Neural crest cell (in vitro differentiated cells): ENCODE data around the gene BOLA2B. TPM values are rescaled to one million over a fixed set of nuclear protein-coding genes. Genes with fewer than 3 reads are reported as not detected.
"Not testable (repeated sequence)": the region's sequence is repeated elsewhere in the genome, so short reads cannot be mapped to it uniquely, and the experiment has no call there.

Experiments
- DNase-seq: peaks from one replicate; pipeline ENCODE4 v3.0.0; 2021; ENCODE audit warnings: low read depth, mixed read lengths, low spot score
- H3K27ac Mint-ChIP-seq: one replicate; pipeline ENCODE4 v1.8.0; 2021; ENCODE audit warnings: mild to moderate bottlenecking, mixed read lengths; ENCODE audit not compliant: unreplicated experiment
- H3K27me3 Mint-ChIP-seq: 2 replicates; pipeline ENCODE4 v1.8.0; 2021; ENCODE audit warnings: low read depth, mild to moderate bottlenecking, mixed read lengths
- H3K36me3 Mint-ChIP-seq: 2 replicates; pipeline ENCODE4 v1.8.0; 2021; ENCODE audit warnings: low read depth, mild to moderate bottlenecking, mixed read lengths
- H3K4me1 Mint-ChIP-seq: 2 replicates; pipeline ENCODE4 v1.8.0; 2021; ENCODE audit warnings: mixed read lengths
- H3K4me3 Mint-ChIP-seq: one replicate; pipeline ENCODE4 v1.8.0; 2021; ENCODE audit warnings: mild to moderate bottlenecking, mixed read lengths
- H3K9me3 Mint-ChIP-seq: 2 replicates; pipeline ENCODE4 v1.8.0; 2021; ENCODE audit warnings: mixed read lengths
- long read RNA-seq: library from polyadenylated mRNA; unstranded; transcript quantifications from one replicate; pipeline ENCODE4 v2.0.0, GENCODE V29; 2020
- total RNA-seq: library from RNA; stranded (reverse); gene quantifications from 2 replicates; pipeline ENCODE4 v1.2.1, GENCODE V29; 2021

BOLA2B gene
- total RNA-seq, result 103 and 118 TPM in 2 replicates
- long read RNA-seq, transcript BOLA2B-201 (3 exons, 1,012 nt), result major isoform, 7 of 7 reads
- long read RNA-seq, partial matches to known transcripts, result 0 of 7 reads
- long read RNA-seq, other reads (novel, unspliced or antisense), result 0 of 7 reads

DNA sequence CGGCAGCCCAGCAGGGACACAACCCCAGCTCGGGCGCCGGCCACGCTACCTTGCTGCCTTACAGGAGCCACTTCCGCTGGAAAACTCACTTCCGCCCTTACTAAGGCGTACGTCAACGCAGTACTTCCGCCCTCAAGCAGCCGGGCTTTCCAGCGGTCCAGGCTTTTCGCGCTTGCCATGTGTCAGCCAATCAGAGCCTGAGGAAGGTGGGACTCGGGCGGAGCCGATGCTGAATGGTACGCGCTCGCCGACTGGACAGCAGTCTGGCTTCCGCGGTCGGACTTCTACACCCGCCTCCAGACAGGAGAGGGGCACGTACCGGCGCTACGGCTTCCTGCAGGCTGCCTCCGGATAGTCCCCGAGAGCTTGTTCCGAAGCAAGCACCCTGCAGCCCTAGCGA, at the start of gene BOLA2B, which contains the start of gene SLX1A:
BOLA2B (minus strand) TSS at position 52 of the 400 bp plus-strand sequence. CDS start 71 bp downstream, outside the sequence.
SLX1A (plus strand) TSS at position 261 of the 400 bp plus-strand sequence. CDS start 210 bp downstream, outside the sequence.
- H3K9me3 Mint-ChIP-seq, H3K27ac Mint-ChIP-seq, H3K36me3 Mint-ChIP-seq, H3K27me3 Mint-ChIP-seq, DNase-seq, H3K4me3 Mint-ChIP-seq, H3K4me1 Mint-ChIP-seq: not testable (repeated sequence)

DNA sequence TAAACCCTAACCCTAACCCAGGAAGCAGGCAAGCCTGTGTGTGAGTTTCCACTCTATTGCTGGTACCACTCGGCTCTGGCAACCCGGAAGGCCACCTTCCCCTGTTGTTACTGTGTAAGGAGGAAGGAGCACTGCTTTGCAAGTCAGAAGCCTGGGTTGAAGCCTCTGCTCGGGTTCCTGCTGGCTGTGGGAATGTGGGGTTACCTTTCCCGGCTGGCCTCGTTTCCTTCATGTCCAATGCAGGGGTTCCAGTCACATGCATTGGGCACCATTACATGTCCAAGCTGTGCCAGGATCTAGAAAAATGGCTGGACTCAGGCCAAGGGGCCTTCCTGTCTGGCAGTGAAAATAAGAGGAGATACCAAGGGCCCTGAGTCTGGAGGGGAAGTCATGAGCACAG, 23.6 kb upstream of the BOLA2B start:
- DNase-seq, H3K27ac Mint-ChIP-seq, H3K4me3 Mint-ChIP-seq, H3K27me3 Mint-ChIP-seq, H3K9me3 Mint-ChIP-seq, H3K36me3 Mint-ChIP-seq, H3K4me1 Mint-ChIP-seq: not testable (repeated sequence)

GRCh38 chr16:30211414-30211813, 17.9 kb upstream of the BOLA2B start:
- not testable (repeated sequence) for H3K27me3 Mint-ChIP-seq, H3K36me3 Mint-ChIP-seq, H3K27ac Mint-ChIP-seq, H3K4me1 Mint-ChIP-seq, H3K4me3 Mint-ChIP-seq, H3K9me3 Mint-ChIP-seq, DNase-seq

GRCh38 chr16:30209032-30209431, 15.6 kb upstream of the BOLA2B start:
- not testable (repeated sequence) for H3K4me3 Mint-ChIP-seq, DNase-seq, H3K36me3 Mint-ChIP-seq, H3K9me3 Mint-ChIP-seq, H3K27me3 Mint-ChIP-seq, H3K4me1 Mint-ChIP-seq, H3K27ac Mint-ChIP-seq

GRCh38 chr16:30207063-30207704, 13.7 kb upstream of the BOLA2B start:
- DNase-seq, H3K4me1 Mint-ChIP-seq, H3K4me3 Mint-ChIP-seq, H3K27ac Mint-ChIP-seq, H3K27me3 Mint-ChIP-seq, H3K36me3 Mint-ChIP-seq, H3K9me3 Mint-ChIP-seq: not testable (repeated sequence)

DNA sequence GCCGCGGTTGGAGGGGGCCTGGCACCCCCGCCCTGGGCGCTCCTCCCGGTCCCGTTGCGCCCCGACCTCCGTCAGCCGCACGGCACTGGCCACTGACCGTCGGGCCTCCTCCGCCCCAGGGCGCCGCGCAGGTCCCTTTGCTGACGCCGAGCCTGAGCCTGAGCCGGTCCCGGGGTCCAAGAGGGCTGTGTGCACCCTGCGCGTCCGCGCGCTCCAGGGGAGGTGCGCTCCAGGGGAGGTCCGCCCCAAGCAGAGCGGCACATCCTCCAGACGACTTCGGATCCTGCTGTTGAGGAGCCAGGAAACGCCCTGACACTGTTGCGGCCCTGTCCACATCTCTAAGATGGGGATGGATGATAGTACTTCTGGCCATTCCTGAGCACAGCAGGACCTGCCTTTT, 12.8 kb upstream of the BOLA2B start:
- H3K4me1 Mint-ChIP-seq, result not testable (repeated sequence)

GRCh38 chr16:30205541-30206236, 12.2 kb upstream of the BOLA2B start:
- not testable (repeated sequence) for H3K27me3 Mint-ChIP-seq, H3K27ac Mint-ChIP-seq, H3K4me3 Mint-ChIP-seq, H3K9me3 Mint-ChIP-seq, H3K4me1 Mint-ChIP-seq, H3K36me3 Mint-ChIP-seq
- peak; percentile 4 for DNase-seq

More for the DNA sequence above, 12.8 kb upstream of the BOLA2B start:
- not testable (repeated sequence) for H3K9me3 Mint-ChIP-seq, H3K36me3 Mint-ChIP-seq, DNase-seq, H3K4me3 Mint-ChIP-seq, H3K27ac Mint-ChIP-seq, H3K27me3 Mint-ChIP-seq

DNA sequence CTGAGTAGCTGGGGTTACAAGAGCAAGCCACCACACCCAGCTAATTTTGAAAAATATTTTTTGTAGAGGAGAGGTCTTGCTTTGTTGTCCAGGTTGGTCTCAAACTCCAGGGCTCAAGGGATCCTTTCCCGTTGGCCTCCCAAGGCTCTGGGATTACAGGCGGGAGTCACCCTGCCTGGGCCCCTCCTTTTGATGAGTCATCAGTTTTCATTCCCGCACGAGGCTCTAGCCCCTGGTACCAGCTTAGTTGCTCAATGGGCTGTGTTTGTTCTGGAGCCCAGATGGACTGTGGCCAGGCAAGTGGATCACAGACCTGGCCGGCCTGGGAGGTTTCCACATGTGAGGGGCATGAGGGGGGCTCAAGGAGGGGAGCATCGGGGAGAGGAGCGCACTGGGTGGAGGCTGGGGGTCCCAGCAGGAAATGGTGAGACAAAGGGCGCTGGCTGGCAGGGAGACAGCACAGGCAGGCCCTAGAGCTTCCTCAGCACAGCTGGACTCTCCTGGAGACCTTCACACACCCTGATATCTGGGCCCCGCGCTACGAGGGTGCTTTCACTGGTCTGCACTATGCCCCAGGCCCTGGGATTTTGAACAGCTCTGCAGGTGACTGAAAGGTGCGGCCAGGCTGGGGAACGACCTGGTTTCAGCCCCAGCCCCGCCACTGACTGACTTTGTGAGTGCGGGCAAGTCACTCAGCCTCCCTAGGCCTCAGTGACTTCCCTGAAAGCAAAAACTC, 6.3 kb upstream of the BOLA2B start:
- not testable (repeated sequence) for DNase-seq, H3K4me3 Mint-ChIP-seq, H3K9me3 Mint-ChIP-seq, H3K36me3 Mint-ChIP-seq, H3K27ac Mint-ChIP-seq, H3K4me1 Mint-ChIP-seq, H3K27me3 Mint-ChIP-seq

- H3K36me3 Mint-ChIP-seq, H3K4me1 Mint-ChIP-seq: not testable (repeated sequence)
These were observed 5.6 kb upstream of the BOLA2B start, which contains the start of gene SULT1A3 for GRCh38 chr16:30199049-30199448. Gene SULT1A3 (plus strand): TSS chr16:30199255. CDS start chr16:30200729, 1,474 bp downstream.

GRCh38 chr16:30197001-30197400, 3.5 kb upstream of the BOLA2B start:
- not testable (repeated sequence) for H3K4me3 Mint-ChIP-seq, H3K27ac Mint-ChIP-seq, H3K9me3 Mint-ChIP-seq, H3K4me1 Mint-ChIP-seq, H3K36me3 Mint-ChIP-seq, H3K27me3 Mint-ChIP-seq, DNase-seq

More at GRCh38 chr16:30199049-30199448, 5.6 kb upstream of the BOLA2B start, which contains the start of gene SULT1A3:
- H3K27ac Mint-ChIP-seq, H3K4me3 Mint-ChIP-seq, H3K9me3 Mint-ChIP-seq, DNase-seq, H3K27me3 Mint-ChIP-seq: not testable (repeated sequence)

GRCh38 chr16:30194172-30194925, 883 bp upstream of the BOLA2B start:
- not testable (repeated sequence) for H3K27me3 Mint-ChIP-seq, DNase-seq, H3K9me3 Mint-ChIP-seq, H3K27ac Mint-ChIP-seq, H3K4me3 Mint-ChIP-seq, H3K4me1 Mint-ChIP-seq, H3K36me3 Mint-ChIP-seq

- H3K4me3 Mint-ChIP-seq, H3K9me3 Mint-ChIP-seq, H3K4me1 Mint-ChIP-seq, H3K27me3 Mint-ChIP-seq, H3K27ac Mint-ChIP-seq, DNase-seq, H3K36me3 Mint-ChIP-seq: not testable (repeated sequence)
These were observed 368 bp downstream of the BOLA2B start for GRCh38 chr16:30193098-30193497.

DNA sequence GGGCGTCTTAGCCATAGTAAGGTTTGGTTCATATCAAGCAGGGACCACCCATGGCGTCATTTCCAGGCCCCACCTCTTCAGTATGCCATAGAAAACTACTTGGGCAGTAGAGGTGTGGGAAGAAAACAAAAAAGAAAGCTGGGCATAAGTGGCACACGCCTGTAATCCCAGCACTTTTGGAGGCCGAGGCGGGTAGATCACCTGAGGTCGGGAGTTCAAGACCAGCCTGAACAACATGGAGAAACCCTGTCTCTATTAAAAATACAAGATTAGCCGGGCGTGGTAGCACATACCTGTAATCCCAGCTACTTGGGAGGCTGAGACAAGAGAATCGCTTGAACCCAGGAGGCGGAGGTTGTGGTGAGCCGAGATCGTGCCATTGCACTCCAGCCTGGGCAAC, 2.3 kb downstream of the BOLA2B start:
- H3K27me3 Mint-ChIP-seq, H3K36me3 Mint-ChIP-seq, H3K4me3 Mint-ChIP-seq, H3K27ac Mint-ChIP-seq, DNase-seq, H3K4me1 Mint-ChIP-seq, H3K9me3 Mint-ChIP-seq: not testable (repeated sequence)
